NCI-H524 (cell line): ENCODE measurements around the gene IMPACT.

Source experiments
- DNase-seq, 2 experiments: peaks; one replicate each; lab custom pipeline; 2025; lab: John Stamatoyannopoulos, UW

The IMPACT gene, protein sequence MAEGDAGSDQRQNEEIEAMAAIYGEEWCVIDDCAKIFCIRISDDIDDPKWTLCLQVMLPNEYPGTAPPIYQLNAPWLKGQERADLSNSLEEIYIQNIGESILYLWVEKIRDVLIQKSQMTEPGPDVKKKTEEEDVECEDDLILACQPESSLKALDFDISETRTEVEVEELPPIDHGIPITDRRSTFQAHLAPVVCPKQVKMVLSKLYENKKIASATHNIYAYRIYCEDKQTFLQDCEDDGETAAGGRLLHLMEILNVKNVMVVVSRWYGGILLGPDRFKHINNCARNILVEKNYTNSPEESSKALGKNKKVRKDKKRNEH

DNA sequence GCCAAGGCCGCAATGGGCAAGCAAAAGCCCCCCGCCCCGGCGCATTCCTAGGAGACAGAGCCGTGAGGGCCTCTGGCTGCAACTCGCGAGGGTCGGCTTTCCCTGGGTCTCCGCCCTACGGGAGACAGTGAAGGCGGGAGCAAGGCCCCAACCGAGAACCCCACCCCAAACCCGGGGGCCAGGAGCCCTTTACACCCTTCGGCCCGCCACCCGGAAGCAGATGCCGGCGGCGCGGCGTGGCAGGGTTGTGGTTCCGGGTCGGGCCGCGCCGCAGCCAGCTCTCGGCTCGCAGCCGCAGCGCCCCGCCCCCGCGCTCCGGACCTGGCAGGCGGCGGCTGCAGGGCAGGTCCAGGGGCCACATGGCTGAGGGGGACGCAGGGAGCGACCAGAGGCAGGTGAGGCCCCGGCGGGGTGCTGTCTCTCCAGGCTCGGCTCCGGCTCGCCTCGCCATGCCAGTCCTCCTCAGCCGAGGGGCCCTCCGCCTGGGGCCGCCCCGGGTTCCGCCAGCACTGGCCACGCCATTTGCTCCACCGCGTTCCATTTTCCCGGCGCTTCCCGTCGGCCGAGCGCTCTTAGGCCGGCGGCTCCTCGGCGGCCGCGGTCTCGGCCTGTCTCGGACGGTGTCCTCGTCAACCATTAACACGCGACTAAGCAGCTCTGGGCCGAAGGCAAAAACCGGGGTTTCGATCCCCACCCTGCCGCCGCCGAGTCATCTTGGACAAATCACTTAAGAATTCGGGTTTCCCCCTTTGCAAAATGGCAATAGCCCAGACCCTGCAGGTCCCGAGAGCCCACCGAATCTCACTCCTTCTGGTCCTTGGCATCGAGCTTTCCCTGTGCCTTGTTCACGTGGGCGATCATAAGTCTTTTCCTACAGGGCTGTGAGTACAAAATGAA, at the start of gene IMPACT:
IMPACT (plus strand) TSS at position 273 of the 897 bp plus-strand sequence; CDS start at position 360, 87 bp downstream.
- peak; percentile 73 to 87 for DNase-seq

DNA sequence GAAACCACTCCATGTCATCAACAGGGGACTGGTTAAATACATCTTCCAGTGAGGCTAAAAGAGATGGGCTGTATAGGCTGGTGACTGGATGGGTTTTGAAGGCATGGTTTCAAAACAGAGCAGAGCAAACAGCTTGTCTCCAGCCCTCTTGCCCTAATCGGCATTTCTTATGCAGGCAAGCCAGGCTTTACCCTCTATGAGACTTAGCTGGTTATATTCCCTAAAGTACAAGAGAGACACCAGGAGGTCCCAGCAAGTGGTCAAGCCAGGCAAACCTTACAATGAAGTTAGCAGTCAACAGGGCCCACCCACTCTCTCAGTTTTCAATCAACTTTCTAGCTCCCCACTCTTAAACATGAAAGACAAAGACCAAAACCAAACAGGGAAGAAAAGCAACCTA, 47.9 kb upstream of the IMPACT start:
- DNase-seq, result no peak

GRCh38 chr18:24380163-24380747, 46.2 kb upstream of the IMPACT start:
- DNase-seq, result no peak

DNA sequence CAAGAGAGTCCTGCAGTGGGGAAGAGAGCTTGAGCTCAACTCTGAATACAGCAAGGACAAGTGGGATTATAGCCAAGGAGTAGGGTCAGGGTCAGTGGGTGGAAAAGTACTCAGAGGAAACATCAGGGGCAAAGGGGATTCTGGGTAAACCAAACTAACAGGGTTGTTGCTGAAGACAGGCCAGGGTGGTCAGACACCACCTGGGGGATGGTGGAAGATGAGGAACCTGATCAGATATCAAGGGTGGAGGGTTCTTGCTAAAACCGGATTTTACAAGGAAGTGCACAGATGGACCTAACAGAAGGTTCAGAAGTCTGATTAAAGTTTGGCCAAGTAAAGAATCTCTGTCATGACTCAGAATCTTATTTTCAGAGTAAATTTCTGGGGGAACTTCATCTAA, 45.3 kb upstream of the IMPACT start:
- DNase-seq, result peak in 1 of 2 experiments; percentile 42

DNA sequence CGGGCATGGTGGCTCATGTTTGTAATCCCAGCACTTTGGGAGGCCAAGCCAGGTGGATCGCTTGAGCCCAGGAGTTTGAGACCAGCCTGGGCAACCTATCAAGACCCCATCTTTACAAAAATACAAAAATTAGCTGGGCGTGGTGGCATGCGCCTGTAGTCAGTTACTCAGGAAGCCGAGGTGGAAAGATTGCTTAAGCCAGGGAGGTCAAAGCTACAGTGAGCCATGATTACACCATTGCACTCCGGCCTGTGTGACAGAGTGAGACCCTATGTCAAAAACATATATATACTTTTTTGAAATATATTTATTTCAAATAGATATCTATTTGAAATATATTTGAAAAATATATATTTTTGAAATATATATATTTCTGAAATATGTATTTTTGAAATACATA, 39.8 kb upstream of the IMPACT start:
- no peak for DNase-seq

DNA sequence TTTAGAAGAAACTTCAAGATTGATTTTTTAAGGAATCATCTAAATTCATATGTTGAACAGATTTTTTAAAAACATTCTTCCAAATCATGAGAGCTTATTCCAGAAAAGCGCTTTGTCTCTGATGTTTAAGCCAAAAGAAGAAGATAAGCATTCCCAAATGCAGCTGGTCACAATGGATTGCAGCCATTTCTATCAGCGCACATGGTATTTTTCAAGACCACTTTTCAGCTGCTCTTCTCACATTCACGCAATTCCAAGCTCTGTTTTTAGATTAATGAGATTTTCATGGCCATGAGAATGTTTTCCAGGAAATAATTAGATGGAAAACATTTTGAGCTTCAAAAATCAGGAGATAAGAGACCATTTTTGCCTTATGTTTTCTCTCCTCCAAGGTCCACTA, 37.5 kb upstream of the IMPACT start:
- DNase-seq, result no peak

DNA sequence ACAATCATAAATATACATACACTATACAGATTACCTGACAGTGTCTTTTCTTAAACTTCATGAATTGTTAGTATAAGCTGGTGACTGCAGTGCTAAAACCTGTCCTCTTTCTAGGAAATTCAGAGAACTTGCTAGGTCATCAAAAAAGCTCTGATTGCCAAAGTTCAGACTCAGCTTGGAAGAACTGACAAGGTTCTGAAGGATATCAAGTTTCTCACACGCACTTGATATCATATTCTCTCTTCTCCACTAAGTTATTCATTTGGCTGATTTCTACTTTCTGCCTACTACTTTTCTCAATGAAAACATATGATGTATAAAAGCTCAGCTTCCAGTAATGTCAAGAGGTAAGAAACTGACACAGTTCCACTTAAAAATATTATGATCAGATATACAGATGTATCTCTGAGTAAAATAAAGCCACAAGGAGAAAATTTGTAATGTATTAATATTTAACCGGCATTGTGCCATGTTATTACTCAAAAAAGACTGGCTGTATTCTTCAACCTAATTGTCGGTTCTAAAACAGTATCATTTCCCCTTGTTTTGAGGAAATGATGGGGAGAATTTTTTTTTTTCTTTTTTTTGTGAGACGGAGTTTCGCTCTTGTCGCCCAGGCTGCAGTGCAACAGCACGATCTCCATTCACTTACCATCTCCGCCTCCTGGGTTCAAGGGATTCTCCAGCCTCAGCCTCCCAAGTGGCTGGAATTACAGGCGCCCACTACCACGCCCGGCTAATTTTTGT, 31.2 kb upstream of the IMPACT start:
- peak in 1 of 2 experiments; percentile 8 for DNase-seq

- no peak for DNase-seq
These were observed 30.3 kb upstream of the IMPACT start for GRCh38 chr18:24396082-24396633.

- DNase-seq, result peak; percentile 53 to 79
These were observed 29.3 kb upstream of the IMPACT start for GRCh38 chr18:24397131-24397693.

DNA sequence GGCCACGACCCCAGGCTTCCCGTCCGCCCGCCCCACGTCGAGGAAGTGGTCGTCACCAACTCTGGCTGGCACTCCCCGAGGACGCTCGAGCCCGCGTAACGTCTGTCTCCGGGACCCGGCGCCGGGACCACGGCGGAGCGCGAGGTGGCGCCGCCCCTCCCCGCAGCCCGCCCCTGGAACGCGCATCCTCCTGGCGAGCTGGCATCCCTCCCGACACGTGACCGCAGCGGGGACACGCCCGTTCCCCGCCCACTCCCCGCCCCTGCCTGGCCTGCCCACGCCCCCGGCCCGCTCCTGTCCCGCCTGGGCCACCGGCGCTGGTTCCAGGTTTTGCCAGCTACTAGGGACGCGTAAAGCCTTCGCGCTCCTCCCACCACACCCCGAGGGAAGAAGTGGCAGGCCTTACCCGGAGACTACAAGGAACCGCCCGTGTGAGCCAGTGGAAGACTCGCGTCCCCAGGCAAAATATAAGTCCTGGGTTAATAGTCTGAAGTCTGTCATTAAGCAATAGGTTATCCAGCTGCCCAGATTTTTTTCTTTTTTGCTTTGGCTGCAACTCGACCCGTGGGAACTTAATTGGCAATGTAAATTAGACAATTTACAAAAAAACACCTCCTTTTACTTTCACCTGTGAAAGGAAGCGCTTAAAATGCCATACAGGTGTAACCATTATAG, 28.6 kb upstream of the IMPACT start, which contains the start of gene OSBPL1A:
OSBPL1A (minus strand) TSS at position 131 of the 675 bp plus-strand sequence. CDS start 20,291 bp downstream, outside the sequence.
- peak; percentile 92 to 94 for DNase-seq

- no peak for DNase-seq
These were observed 27.9 kb upstream of the IMPACT start for GRCh38 chr18:24398540-24398939.

DNA sequence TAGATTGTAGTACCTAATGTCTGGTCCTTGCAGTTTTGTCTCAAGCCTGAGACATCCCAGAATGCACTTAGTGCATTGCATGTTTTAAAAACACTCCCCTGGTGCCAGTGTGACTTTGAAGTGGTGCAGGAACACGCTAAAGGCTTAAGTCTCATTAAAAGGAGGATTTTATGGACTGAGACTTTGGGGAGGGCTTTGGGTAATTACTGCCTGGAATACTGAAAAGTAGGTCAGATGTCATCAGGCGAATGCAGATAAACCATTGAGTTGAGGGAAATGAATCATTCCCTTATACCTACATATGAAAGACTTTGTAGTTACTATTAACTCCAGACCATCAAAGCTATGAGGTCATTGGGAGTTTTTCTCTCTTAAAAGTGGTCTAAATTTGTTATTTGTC, 25.9 kb upstream of the IMPACT start:
- peak in 1 of 2 experiments; percentile 20 for DNase-seq

GRCh38 chr18:24402209-24402785, 24.2 kb upstream of the IMPACT start:
- DNase-seq, result no peak

DNA sequence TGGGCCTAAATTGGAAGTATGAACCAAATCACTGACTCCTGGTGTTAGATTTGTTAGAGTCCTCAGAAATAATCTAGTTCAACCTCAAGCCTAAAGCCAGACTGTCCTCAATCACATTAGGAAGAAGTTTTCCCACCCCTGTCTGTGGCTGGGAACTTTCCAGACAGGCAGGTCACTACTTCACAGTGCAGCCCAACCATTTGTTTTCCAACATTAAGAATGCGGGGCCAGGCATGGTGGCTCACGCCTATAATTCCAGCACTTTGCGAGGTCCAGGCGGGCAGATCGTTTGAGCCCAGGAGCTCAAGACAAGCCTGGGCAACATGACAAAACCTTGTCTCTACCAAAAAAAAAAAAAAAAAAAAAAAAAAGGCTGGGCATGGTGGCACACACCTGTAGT, 23.4 kb upstream of the IMPACT start:
- DNase-seq, result no peak

DNA sequence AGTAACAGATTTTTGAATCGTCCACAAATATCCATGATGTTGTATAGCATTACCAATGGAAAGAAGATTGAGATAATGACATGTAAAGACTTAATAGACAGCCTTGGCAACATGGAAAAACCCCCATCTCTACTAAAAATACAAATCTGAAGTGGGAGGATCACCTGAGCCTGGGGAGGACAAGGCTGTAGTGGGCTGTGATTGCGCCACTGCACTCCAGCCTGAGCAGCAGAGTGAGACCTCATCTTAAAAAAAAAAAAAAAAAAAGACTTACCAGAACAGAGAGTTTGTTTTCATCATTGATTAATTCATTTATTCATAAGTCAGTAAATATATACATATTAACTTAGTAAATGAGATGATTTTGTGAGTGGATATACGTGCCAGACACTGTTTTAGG, 21.9 kb upstream of the IMPACT start:
- no peak for DNase-seq

GRCh38 chr18:24408496-24408895, 18.0 kb upstream of the IMPACT start:
- DNase-seq, result no peak

DNA sequence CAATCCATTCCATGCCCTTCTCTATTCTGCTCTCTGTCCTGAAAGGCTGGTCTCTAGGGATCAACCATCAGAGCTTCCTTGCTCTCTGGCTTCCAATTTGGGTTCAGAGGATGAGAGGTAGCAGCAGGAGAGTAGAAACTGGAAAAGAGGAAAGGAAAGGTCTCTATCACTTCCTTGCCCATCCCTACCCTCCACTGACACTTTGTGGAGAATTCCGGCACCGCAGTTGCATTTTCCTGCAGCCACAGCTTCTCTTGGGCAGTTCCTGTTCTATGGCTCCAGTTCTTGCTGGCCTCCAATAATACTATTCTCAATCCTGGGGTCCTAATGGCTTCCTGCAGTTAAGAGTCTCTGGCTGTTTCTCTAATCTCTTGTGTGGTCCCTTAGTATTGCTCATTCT, 13.3 kb upstream of the IMPACT start:
- peak in 1 of 2 experiments; percentile 25 for DNase-seq

DNA sequence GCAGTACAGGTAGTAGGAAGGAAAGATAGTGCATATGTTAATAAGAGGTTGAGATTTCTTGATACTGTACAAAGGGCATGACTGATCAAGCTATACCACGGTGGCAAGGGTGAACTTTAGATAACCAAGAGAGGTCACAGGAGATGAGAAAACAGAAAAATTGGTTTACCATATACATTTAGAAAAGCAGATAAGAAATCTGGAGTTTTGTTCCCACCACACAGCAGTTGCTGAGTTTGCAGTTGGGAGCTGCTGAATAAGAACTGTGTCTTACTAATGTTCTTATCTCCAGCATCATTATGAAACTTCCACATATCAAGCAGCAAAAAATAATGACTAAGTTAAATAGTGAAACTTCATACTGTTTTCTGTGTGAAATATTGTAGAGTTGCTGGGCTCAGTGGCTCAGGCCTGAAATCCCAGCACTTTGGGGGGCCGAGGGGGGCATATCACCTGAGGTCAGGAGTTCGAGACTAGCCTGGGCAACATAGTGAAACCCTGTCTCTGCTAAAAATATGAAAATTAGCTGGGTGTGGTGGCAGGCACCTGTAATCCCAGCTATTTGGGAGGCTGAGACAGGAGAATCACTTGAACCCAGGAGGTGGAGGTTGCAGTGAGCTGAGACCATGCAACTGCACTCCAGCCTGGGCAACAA, 12.0 kb upstream of the IMPACT start:
- no peak for DNase-seq

GRCh38 chr18:24417480-24417879, 9.0 kb upstream of the IMPACT start:
- DNase-seq, result no peak

GRCh38 chr18:24420551-24420950, 5.9 kb upstream of the IMPACT start:
- DNase-seq, result no peak
